ENCODE measurements around the gene MYO16.

DNA sequence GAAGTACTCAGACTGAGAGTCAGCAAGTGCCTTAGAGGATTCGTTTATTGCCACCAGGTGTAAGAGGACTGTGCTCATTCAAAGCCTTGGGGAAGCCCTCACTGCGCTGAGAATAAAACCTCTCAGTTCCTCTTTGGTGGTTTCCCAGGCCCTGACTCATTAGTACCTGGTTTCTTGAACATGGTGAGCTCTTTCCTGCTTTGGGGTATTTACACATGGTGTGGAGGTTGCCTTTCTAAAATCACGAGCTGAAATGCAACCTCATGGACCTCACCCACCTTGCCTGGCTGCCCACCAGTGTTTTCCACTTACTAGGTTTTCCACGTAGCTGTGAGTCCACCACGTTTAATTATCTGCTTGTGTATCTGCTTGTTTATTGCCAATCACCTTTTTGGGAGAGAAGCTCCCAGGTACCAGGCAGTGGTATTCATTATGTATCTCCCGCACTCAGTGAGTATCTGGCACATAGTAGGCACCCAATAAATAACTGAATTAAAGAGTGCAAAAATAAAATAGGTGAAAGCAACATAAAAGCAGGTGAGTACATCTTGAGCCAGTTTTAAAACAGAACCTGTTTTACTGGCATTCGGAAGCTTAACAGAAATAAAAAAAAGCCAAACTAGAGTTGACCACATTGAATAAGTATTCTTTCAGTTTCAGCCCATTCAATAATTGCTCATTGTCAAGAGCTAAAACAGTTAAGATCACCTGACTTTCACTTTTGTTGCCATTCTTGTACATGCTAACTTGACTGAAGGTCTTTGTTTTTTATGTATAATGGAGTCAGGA lies 533.0 kb downstream of the MYO16 start:
- TF ChIP-seq, protein P1, sequence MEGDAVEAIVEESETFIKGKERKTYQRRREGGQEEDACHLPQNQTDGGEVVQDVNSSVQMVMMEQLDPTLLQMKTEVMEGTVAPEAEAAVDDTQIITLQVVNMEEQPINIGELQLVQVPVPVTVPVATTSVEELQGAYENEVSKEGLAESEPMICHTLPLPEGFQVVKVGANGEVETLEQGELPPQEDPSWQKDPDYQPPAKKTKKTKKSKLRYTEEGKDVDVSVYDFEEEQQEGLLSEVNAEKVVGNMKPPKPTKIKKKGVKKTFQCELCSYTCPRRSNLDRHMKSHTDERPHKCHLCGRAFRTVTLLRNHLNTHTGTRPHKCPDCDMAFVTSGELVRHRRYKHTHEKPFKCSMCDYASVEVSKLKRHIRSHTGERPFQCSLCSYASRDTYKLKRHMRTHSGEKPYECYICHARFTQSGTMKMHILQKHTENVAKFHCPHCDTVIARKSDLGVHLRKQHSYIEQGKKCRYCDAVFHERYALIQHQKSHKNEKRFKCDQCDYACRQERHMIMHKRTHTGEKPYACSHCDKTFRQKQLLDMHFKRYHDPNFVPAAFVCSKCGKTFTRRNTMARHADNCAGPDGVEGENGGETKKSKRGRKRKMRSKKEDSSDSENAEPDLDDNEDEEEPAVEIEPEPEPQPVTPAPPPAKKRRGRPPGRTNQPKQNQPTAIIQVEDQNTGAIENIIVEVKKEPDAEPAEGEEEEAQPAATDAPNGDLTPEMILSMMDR (IDR thresholded peaks at IDR 0.05; ENCODE audit: low read depth, low read length, poor library complexity, severe bottlenecking), result no peak
- TF ChIP-seq EZH2phosphoT487 (IDR thresholded peaks at IDR 0.05; ENCODE audit: borderline replicate concordance, low read length), result no peak
